Colonic mucosa (tissue), 4 donors: Measurements from ENCODE around the gene RGS3. TPM values are rescaled to one million over a fixed set of nuclear protein-coding genes. Genes with fewer than 3 reads are reported as not detected.

Experiments
- DNase-seq: peaks from one replicate; pipeline ENCODE4 v3.0.0-alpha.2; 2020
- H3K27ac ChIP-seq: fragments of 200-600 bp; one replicate; pipeline ENCODE4 v1.8.0; 2021
- H3K27me3 ChIP-seq: fragments of 200-600 bp; one replicate; pipeline ENCODE4 v1.8.0; 2021
- H3K36me3 ChIP-seq: fragments of 200-600 bp; one replicate; pipeline ENCODE4 v1.8.0; 2021
- H3K4me1 ChIP-seq: fragments of 200-600 bp; one replicate; pipeline ENCODE4 v1.8.0; 2021; ENCODE audit warnings: mild to moderate bottlenecking
- H3K4me3 ChIP-seq: fragments of 200-600 bp; one replicate; pipeline ENCODE4 v1.8.0; 2021
- H3K9ac ChIP-seq, 2 donors: one replicate each; pipeline ENCODE4 v1.7.0; 2013; ENCODE audit warnings: control low read depth in 2 of 2, low read depth in 2 of 2, low read length in 2 of 2
- H3K9me3 ChIP-seq: fragments of 200-600 bp; one replicate; pipeline ENCODE4 v1.8.0; 2021
- CTCF ChIP-seq: fragments of 200-600 bp; IDR thresholded peaks from one replicate; pipeline ENCODE4 v1.8.0; 2022; ENCODE audit warnings: antibody characterized with exemption, mild to moderate bottlenecking
- intact Hi-C: fragments of 100-400 bp; cut with DNase I; formaldehyde crosslinking; loops from one replicate; pipeline ENCODE4 v1.14.1; 2022
- total RNA-seq, 2 donors: library from RNA; stranded (reverse); fragmentation: NEBNext Ultra II Directional in 1 of 2; extraction: Animal tissue kit (Norgen Biotek cat#: 25700) in 1 of 2; gene quantifications; one replicate each; pipeline ENCODE4 v1.2.1, GENCODE V29; 2021
- donor health status: healthy.
- donor health status: DM: no; HTN: no; CAD: no.
- donor health status: DM: no; HTN: no; CAD: no.

RGS3 gene
- total RNA-seq, 2 donors from 2014 or later, result 67.4 to 71.1 TPM

GRCh38 chr9:113465599-113466140 lies 2.1 kb downstream of the RGS3 start:
- Histone ChIP-seq H3K9ac (no peak overlapping the region), H3K27ac (no peak overlapping the region), H3K4me3 (no peak overlapping the region), H3K4me1 (no peaks in the 10 kb centered on the region), H3K9me3 (no peaks in the 10 kb centered on the region), H3K36me3 (no peaks in the 10 kb centered on the region), H3K27me3 (no peaks in the 10 kb centered on the region)
- no peak for TF ChIP-seq CTCF
- no peak for DNase-seq
- intact Hi-C loops, result no loop called here

- Histone ChIP-seq H3K36me3 (no peaks in the 10 kb centered on the region), H3K4me3 (no peak overlapping the region), H3K4me1 (no peaks in the 10 kb centered on the region), H3K9me3 (no peaks in the 10 kb centered on the region), H3K27ac (no peak overlapping the region), H3K27me3 (no peaks in the 10 kb centered on the region), H3K9ac (no peak overlapping the region)
- intact Hi-C loops, result no loop called here
- no peak for TF ChIP-seq CTCF
- DNase-seq, result no peak
Observed at GRCh38 chr9:113467183-113467582, 3.7 kb downstream of the RGS3 start.

GRCh38 chr9:113468716-113469448 lies 5.4 kb downstream of the RGS3 start:
- DNase-seq, result no peak
- H3K27me3 ChIP-seq, result no peaks in the 10 kb centered on the region
- H3K9me3 ChIP-seq, result no peaks in the 10 kb centered on the region
- no peak overlapping the region for H3K9ac ChIP-seq
- intact Hi-C loops, result no loop called here
- no peaks in the 10 kb centered on the region for H3K4me1 ChIP-seq
- H3K27ac ChIP-seq, result no peak overlapping the region
- no peaks in the 10 kb centered on the region for H3K36me3 ChIP-seq
- no peak overlapping the region for H3K4me3 ChIP-seq
- no peak for TF ChIP-seq CTCF

- Histone ChIP-seq H3K36me3 (no peaks in the 10 kb centered on the region), H3K9ac (no peak overlapping the region), H3K4me3 (no peak overlapping the region), H3K27me3 (no peaks in the 10 kb centered on the region), H3K9me3 (no peaks in the 10 kb centered on the region), H3K4me1 (no peaks in the 10 kb centered on the region), H3K27ac (no peak overlapping the region)
- intact Hi-C loops, result no loop called here
- TF ChIP-seq CTCF, result no peak
- no peak for DNase-seq
Observed at GRCh38 chr9:113471143-113471542, 7.6 kb downstream of the RGS3 start.

GRCh38 chr9:113471566-113471965 lies 8.0 kb downstream of the RGS3 start:
- no peak overlapping the region for H3K27ac ChIP-seq
- H3K4me3 ChIP-seq, result no peak overlapping the region
- H3K9me3 ChIP-seq, result no peaks in the 10 kb centered on the region
- no peaks in the 10 kb centered on the region for H3K4me1 ChIP-seq
- TF ChIP-seq CTCF, result no peak
- DNase-seq, result no peak
- H3K9ac ChIP-seq, result no peak overlapping the region
- intact Hi-C loops, result no loop called here
- H3K27me3 ChIP-seq, result no peaks in the 10 kb centered on the region
- H3K36me3 ChIP-seq, result no peaks in the 10 kb centered on the region
